Inflammatory macrophage treated with lipopolysaccharide for 4 hours (primary cell): ENCODE results near the gene CXCL11.
"Not testable (repeated sequence)": the region's sequence is repeated elsewhere in the genome, so short reads cannot be mapped to it uniquely, and the experiment has no call there.

Experiments used
- DNase-seq: peaks from one replicate; pipeline ENCODE4 v3.0.0-alpha.2; 2020

Gene CXCL11

DNA sequence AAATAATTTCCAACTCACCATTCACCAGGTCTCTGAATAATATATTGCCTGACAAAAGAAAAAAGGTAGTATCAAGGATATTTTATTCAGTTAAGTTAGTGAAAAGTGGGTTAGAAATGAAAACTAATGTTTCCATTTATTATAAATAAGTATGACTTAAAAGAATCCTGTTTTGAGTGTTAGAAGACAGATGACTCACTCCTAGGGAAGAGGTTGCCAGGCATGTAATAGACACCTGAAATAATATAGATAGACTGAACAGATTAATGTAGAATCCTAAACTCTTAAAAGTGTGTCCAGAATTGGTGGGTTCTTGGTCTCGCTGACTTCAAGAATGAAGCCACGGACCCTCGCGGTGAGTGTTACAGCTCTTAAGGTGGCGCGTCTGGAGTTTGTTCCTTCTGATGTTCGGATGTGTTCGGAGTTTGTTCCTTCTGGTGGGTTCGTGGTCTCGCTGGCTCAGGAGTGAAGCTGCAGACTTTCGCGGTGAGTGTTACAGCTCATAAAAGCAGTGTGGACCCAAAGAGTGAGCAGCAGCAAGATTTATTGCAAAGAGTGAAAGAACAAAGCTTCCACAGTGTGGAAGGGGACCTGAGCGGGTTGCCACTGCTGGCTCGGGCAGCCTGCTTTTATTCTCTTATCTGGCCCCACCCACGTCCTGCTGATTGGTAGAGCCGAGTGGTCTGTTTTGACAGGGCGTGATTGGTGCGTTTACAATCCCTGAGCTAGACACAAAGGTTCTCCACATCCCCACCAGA lies 6.5 kb upstream of the CXCL11 start:
- not testable (repeated sequence) for DNase-seq

GRCh38 chr4:76036855-76037254 lies 985 bp upstream of the CXCL11 start:
- DNase-seq: no peak

- DNase-seq: peak; percentile 96
Observed at GRCh38 chr4:76035141-76035540, 729 bp downstream of the CXCL11 start.

GRCh38 chr4:76029300-76029699 lies 6.6 kb downstream of the CXCL11 start:
- DNase-seq: peak; percentile 93

DNA sequence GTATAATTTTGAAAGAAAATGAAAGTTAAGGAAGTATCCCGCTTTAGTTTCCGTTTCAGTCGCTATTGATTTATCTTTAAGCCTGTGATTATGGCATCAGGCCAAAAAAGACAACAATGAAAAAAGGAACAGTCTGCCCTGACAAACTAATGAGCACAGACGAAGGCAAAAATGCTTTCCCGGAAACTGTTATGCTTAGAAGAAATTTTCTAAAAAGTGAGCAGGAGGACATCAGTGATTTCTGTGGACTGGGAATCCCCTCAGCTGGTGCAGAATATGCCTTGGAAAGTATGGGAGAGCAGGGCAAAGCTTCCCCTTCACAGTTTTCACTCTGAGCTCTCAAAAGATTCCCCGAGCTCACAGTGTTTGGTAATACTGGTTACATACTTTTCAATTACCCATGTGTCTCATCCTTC lies 7.5 kb downstream of the CXCL11 start:
- peak; percentile 95 for DNase-seq

DNA sequence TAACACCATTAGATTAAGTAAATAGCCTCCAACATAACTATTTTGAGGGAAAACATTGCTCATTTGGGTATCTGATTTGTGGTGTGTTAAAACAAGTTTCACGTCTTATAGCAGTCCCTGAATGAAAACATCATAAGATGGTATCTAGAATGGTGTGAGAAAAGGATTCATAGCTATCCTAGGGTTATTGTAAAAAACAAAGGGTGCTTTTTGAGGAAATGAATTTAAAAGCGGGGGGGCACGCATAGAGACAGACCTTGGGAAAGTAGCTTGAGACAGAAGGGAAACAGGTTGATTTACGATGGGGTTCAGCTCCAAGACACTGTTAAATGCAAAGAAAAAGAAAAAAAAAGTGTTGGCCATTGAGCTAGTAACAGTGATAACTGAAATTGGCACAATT lies 11.8 kb downstream of the CXCL11 start:
- DNase-seq: peak; percentile 41

DNA sequence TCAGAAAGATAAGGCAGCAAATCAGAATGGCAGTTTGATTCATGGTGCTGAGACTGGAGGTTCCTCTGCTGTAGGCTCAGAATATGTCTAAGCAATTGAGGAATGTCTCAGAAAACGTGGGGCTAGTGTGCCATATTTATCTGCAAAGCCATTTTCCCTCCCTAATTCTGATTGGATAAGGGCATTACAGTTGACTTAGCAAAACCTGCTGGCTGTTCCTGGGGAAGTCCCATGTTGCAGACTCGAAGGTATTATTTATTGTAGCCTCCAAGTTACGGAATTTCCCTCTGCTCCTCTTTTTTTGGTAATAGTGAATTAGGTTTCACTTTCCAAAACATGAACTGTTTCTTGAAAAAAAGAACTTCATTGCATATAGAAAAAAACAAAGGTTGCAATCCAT lies 12.5 kb downstream of the CXCL11 start, which contains the start of gene CXCL10:
CXCL10 (minus strand) TSS at position 109 of the 400 bp plus-strand sequence; CDS start at position 43, 66 bp downstream.
- peak; percentile 97 for DNase-seq

DNA sequence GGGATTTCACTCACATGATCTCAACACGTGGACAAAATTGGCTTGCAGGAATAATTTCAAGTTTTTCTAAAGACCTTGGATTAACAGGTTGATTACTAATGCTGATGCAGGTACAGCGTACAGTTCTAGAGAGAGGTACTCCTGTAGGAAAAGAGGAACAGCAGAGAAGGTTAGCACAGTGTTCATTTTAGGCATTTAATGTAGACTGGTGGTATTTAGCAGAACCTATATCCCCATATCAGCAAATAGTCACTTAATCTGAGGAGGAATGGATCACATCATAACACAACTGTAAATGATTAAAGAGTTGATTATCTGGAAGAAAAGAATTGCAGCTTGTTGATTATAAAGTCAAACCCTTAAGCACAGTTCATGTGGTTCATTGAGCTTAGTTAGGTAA lies 13.2 kb downstream of the CXCL11 start:
- DNase-seq: peak; percentile 19

DNA sequence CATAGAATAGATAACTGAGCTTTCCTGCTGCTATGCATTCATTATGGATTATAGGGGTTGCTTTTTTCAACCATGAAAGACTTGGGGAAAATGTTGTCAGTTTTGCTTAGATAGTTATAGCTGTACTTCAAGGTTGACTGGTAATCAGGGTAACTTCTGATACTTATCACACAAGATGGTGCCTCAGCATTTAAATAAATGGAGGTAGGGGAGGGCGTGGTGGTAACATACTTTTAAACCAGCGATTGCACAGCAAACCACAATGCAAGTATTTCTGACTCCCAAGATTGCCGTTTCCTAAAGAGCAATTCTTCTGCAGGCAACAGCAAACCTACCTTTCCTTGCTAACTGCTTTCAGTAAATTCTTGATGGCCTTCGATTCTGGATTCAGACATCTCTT lies 13.8 kb downstream of the CXCL11 start:
- peak; percentile 38 for DNase-seq

- DNase-seq: no peak
Observed at GRCh38 chr4:76017056-76017686, 18.7 kb downstream of the CXCL11 start.

GRCh38 chr4:76016393-76016792 lies 19.5 kb downstream of the CXCL11 start:
- no peak for DNase-seq

DNA sequence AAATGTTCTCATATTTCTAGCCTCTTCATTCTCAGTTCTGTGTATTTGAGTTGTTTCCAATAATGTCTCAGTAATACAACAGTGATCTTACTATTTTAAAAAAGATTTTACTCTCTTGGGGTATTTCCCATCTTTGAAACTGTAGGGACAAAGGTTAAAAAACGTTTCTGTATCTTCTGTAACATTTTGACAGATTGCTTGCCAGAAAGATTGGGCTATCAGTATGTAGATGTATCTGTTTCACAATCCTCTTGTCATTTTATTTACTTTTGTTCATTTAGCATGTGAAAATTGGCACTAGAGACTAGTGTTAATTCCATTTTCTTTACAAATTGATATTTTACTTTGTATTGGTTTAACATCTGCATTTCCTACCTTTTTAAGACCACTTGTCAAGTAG lies 22.3 kb downstream of the CXCL11 start:
- DNase-seq: no peak

- no peak for DNase-seq
Observed at GRCh38 chr4:76012388-76012801, 23.5 kb downstream of the CXCL11 start.

- DNase-seq: peak; percentile 88
Observed at GRCh38 chr4:76011700-76012387, 24.0 kb downstream of the CXCL11 start.

GRCh38 chr4:76011018-76011670 lies 24.7 kb downstream of the CXCL11 start:
- DNase-seq: no peak

DNA sequence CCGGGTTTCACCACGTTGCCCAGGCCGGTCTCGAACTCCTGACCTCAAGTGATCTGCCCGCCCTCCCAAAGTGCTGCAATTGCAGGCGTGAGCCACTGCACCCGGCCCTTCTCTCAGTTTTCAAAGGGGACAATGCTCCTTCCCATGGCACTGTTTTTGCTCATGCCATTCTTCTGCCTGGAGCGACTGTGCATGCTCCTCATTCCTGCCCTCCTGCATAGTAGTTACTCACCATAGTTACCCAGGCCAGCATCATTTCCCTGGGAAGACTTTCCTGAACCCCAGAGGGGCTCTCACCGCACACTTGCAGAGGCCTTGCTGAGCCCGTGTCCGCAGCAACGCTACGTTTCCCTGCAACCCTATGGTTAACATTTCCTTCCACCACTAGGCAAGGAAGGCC lies 25.3 kb downstream of the CXCL11 start:
- DNase-seq: no peak

GRCh38 chr4:76009311-76009710 lies 26.6 kb downstream of the CXCL11 start:
- peak; percentile 67 for DNase-seq

- DNase-seq: no peak
Observed at GRCh38 chr4:76007089-76007862, 28.6 kb downstream of the CXCL11 start, which contains the start of gene CXCL9. CXCL9 (minus strand) TSS chr4:76007509; CDS start chr4:76007449, 60 bp downstream.

GRCh38 chr4:76003620-76004019 lies 32.2 kb downstream of the CXCL11 start:
- peak; percentile 27 for DNase-seq

GRCh38 chr4:76003035-76003434 lies 32.8 kb downstream of the CXCL11 start:
- peak; percentile 87 for DNase-seq

GRCh38 chr4:76002176-76002575 lies 33.7 kb downstream of the CXCL11 start:
- peak; percentile 80 for DNase-seq

DNA sequence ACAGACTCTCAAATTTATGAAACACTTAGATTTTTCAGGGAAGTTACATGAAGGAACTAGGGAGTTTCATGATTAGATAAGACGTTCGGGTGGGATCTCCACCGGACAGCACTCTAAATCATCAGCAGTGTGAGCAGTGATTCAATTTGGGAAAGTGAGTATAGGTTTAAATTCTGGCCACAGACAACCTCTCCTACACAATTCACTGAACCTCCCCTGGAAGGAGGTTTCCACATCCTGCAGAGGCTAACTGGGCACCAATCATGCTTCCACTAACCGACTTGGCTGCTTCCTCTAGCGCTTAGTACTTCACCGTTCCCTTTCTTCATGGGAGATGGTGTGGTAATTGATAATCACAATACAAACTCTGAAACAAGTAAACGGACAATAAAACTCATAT lies 34.2 kb downstream of the CXCL11 start:
- peak; percentile 80 for DNase-seq
